HG02759 (cell line): ENCODE results near the gene ZMYND19.
"Not testable (repeated sequence)": the region's sequence is repeated elsewhere in the genome, so short reads cannot be mapped to it uniquely, and the experiment has no call there.

Experiments
- ATAC-seq: cut with Tn5 transposase; IDR thresholded peaks from one replicate; pipeline ENCODE4 v1.9.1; 2021; ENCODE audit warnings: mild to moderate bottlenecking, moderate library complexity; ENCODE audit not compliant: unreplicated experiment

ZMYND19 gene

GRCh38 chr9:137534256-137535119 lies 55.8 kb downstream of the ZMYND19 start:
- no peak for ATAC-seq

- not testable (repeated sequence) for ATAC-seq
Observed at GRCh38 chr9:137532891-137533468, 57.3 kb downstream of the ZMYND19 start.
